ENCODE data around the gene ALDH1A3.

DNA sequence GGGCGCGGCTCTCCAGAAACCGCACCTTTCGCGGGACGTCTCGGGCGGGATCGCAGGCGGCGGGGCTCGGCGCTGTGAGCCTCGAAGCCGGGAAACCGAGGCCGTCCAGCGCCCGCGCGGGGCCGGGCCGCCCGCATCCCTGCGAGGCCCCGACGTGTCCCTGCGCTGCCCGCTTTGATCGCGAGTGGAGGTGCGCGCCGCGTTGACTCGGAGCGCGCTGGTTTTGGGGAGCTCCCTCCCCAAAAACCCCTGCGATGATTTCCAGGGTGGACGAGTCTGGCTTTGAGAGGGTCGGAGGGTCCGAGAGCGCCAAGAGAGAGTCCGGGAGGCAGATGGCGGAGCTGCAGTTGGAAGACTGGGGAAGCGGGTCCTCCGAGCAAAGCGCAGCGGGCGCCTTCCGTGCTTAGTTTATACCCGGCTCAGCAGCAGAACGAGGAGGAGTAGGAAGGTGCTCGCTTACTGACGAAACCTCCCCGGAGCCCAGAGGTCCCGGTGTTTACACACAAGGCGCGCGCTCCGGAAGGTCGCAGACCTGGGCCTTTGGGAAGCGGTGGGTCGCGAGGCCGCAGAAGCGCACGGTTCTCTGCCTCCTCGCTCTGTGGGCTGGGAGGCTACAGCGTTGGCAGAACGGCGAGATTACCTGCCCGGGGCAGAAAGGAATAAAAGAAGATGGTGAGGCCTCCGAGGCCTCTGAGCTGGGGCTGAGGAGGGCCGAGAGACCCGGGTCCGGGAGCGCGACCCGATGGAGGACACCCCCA, 687 bp downstream of the ALDH1A3 start:
- TF ChIP-seq POLR2A (IDR thresholded peaks at IDR 0.05; ENCODE audit: low read length) = no peak
- TF ChIP-seq GATA1 (IDR thresholded peaks at IDR 0.05; ENCODE audit: low read depth, low read length) = no peak

Measured in erythroblast (primary cell).